ENCODE data around the gene KIRREL2. TPM values are rescaled to one million over a fixed set of nuclear protein-coding genes. Genes with fewer than 3 reads are reported as not detected.

Gene KIRREL2
- total and polyA plus RNA-seq, 2 experiments from 2014 or later: 3.2 to 3.5 TPM

GRCh38 chr19:35885225-35885738 is 28.6 kb downstream of the KIRREL2 start:
- DNase-seq (ENCODE audit: low read depth in 1 of 2, low spot score in 1 of 2): no peak
- TF ChIP-seq CTCF (IDR thresholded peaks at IDR 0.05; ENCODE audit: low read depth, low read length): no peak
- no peaks in the 10 kb centered on the region for H3K4me1 ChIP-seq (ENCODE audit: low read depth)
- no peaks in the 10 kb centered on the region for H3K27me3 ChIP-seq
- no peak overlapping the region for H3K4me3 ChIP-seq
- H3K27ac ChIP-seq: no peak overlapping the region
- H3K36me3 ChIP-seq: peaks cover 11% of the 10 kb centered on the region
- H3K9me3 ChIP-seq (ENCODE audit: low read depth): no peaks in the 10 kb centered on the region

GRCh38 chr19:35885904-35886303 is 29.2 kb downstream of the KIRREL2 start:
- no peak overlapping the region for H3K27ac ChIP-seq
- no peaks in the 10 kb centered on the region for H3K9me3 ChIP-seq (ENCODE audit: low read depth)
- peaks cover 11% of the 10 kb centered on the region for H3K36me3 ChIP-seq
- H3K4me1 ChIP-seq (ENCODE audit: low read depth): no peaks in the 10 kb centered on the region
- TF ChIP-seq CTCF (IDR thresholded peaks at IDR 0.05; ENCODE audit: low read depth, low read length): no peak
- no peak overlapping the region for H3K4me3 ChIP-seq
- no peak for DNase-seq (ENCODE audit: low read depth in 1 of 2, low spot score in 1 of 2)
- no peaks in the 10 kb centered on the region for H3K27me3 ChIP-seq

GRCh38 chr19:35887197-35887596 is 30.5 kb downstream of the KIRREL2 start:
- H3K27ac ChIP-seq: no peak overlapping the region
- no peaks in the 10 kb centered on the region for H3K9me3 ChIP-seq (ENCODE audit: low read depth)
- H3K4me1 ChIP-seq (ENCODE audit: low read depth): no peaks in the 10 kb centered on the region
- TF ChIP-seq CTCF (IDR thresholded peaks at IDR 0.05; ENCODE audit: low read depth, low read length): no peak
- H3K4me3 ChIP-seq: no peak overlapping the region
- peaks cover 11% of the 10 kb centered on the region for H3K36me3 ChIP-seq
- no peaks in the 10 kb centered on the region for H3K27me3 ChIP-seq
- DNase-seq (ENCODE audit: low read depth in 1 of 2, low spot score in 1 of 2): no peak

GRCh38 chr19:35888398-35888797 is 31.7 kb downstream of the KIRREL2 start:
- no peak overlapping the region for H3K4me3 ChIP-seq
- H3K9me3 ChIP-seq (ENCODE audit: low read depth): no peaks in the 10 kb centered on the region
- TF ChIP-seq CTCF (IDR thresholded peaks at IDR 0.05; ENCODE audit: low read depth, low read length): no peak
- H3K36me3 ChIP-seq: peaks cover 11% of the 10 kb centered on the region
- no peaks in the 10 kb centered on the region for H3K27me3 ChIP-seq
- no peak for DNase-seq (ENCODE audit: low read depth in 1 of 2, low spot score in 1 of 2)
- no peaks in the 10 kb centered on the region for H3K4me1 ChIP-seq (ENCODE audit: low read depth)
- no peak overlapping the region for H3K27ac ChIP-seq

- Histone ChIP-seq H3K9me3 (ENCODE audit: low read depth) (no peaks in the 10 kb centered on the region), H3K27ac (no peak overlapping the region), H3K36me3 (peaks cover 14% of the 10 kb centered on the region), H3K4me3 (no peak overlapping the region), H3K4me1 (ENCODE audit: low read depth) (no peaks in the 10 kb centered on the region), H3K27me3 (no peaks in the 10 kb centered on the region)
- no peak for DNase-seq (ENCODE audit: low read depth in 1 of 2, low spot score in 1 of 2)
- TF ChIP-seq CTCF (IDR thresholded peaks at IDR 0.05; ENCODE audit: low read depth, low read length): no peak
Observed at GRCh38 chr19:35889370-35890112, 32.8 kb downstream of the KIRREL2 start.

Data from cardiac muscle cell (in vitro differentiated cells and primary cell).